ENCODE data around the gene ACVRL1.

Gene ACVRL1

DNA sequence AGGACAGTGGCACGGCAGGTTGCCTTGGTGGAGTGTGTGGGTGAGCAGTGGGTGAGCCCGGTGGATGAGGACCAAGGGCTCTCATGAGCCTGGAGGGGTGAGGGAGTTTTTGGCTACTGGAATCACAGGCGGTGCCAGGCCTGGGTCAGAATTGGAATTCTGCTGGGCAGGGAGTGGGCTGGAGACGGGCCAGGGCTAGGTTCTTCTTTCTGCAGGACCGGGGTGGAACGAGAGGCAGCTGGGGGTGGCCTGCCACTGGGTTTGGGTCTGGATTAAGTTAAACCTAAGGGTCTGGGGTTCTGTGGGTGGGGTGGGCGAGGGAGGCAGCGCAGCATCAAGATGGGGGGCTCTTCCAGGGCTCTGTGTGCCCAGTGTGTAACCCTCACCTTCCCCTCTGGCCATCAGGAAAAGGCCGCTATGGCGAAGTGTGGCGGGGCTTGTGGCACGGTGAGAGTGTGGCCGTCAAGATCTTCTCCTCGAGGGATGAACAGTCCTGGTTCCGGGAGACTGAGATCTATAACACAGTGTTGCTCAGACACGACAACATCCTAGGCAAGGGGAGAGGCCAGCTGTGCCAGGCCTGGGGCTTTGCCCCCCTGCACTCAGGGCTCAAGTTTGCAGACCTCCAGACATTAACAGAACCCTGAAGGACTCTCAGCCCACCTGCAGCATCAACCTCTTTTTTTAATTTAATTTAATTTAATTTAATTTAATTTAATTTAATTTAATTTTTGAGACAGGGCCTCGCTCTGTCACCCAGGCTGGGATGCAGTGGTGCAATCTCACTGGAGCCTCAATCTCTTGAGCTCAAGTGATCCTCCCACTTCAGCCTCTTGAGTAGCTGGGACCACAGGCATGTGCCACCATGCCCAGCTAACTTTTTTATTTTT, 7.0 kb downstream of the ACVRL1 start:
- DNase-seq = no peak
- H3K36me3 ChIP-seq (replicated peaks) = no peaks in the 10 kb centered on the region
- no peak overlapping the region for H3K27ac ChIP-seq
- H3K4me3 ChIP-seq (ENCODE audit: low read depth, low read length) = no peak overlapping the region
- in situ Hi-C loops (cut with HindIII; ENCODE audit: low pct_ligation_motif_present, low sequenced_read_pairs) = no loop called here
- TF ChIP-seq, protein P1, sequence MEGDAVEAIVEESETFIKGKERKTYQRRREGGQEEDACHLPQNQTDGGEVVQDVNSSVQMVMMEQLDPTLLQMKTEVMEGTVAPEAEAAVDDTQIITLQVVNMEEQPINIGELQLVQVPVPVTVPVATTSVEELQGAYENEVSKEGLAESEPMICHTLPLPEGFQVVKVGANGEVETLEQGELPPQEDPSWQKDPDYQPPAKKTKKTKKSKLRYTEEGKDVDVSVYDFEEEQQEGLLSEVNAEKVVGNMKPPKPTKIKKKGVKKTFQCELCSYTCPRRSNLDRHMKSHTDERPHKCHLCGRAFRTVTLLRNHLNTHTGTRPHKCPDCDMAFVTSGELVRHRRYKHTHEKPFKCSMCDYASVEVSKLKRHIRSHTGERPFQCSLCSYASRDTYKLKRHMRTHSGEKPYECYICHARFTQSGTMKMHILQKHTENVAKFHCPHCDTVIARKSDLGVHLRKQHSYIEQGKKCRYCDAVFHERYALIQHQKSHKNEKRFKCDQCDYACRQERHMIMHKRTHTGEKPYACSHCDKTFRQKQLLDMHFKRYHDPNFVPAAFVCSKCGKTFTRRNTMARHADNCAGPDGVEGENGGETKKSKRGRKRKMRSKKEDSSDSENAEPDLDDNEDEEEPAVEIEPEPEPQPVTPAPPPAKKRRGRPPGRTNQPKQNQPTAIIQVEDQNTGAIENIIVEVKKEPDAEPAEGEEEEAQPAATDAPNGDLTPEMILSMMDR (IDR thresholded peaks at IDR 0.05; ENCODE audit: low read depth, low read length, missing control alignments) = no peak
- no peaks in the 10 kb centered on the region for H3K27me3 ChIP-seq (replicated peaks)

DNA sequence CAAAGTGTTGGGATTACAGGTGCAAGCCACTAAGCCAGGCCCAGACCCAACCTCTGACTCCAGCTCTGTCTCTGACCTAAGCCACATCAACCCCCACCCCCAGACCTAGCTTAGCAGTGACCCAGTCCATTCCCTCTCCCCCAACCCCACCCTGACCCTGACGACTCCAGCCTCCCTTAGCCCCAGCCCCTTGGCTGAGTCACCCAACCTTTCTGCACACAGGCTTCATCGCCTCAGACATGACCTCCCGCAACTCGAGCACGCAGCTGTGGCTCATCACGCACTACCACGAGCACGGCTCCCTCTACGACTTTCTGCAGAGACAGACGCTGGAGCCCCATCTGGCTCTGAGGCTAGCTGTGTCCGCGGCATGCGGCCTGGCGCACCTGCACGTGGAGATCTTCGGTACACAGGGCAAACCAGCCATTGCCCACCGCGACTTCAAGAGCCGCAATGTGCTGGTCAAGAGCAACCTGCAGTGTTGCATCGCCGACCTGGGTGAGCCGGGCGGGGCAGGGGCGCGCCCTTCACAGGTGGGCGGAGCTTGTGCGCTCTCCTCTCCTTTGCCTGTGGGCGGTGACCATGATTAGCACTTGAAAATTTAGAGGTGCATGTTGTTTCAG, 7.8 kb downstream of the ACVRL1 start:
- in situ Hi-C loops (cut with HindIII; ENCODE audit: low pct_ligation_motif_present, low sequenced_read_pairs) = no loop called here
- DNase-seq = no peak
- no peak overlapping the region for H3K27ac ChIP-seq
- no peaks in the 10 kb centered on the region for H3K36me3 ChIP-seq (replicated peaks)
- no peaks in the 10 kb centered on the region for H3K27me3 ChIP-seq (replicated peaks)
- TF ChIP-seq, protein P1 (IDR thresholded peaks at IDR 0.05; ENCODE audit: low read depth, low read length, missing control alignments) = no peak
- no peak overlapping the region for H3K4me3 ChIP-seq (ENCODE audit: low read depth, low read length)

DNA sequence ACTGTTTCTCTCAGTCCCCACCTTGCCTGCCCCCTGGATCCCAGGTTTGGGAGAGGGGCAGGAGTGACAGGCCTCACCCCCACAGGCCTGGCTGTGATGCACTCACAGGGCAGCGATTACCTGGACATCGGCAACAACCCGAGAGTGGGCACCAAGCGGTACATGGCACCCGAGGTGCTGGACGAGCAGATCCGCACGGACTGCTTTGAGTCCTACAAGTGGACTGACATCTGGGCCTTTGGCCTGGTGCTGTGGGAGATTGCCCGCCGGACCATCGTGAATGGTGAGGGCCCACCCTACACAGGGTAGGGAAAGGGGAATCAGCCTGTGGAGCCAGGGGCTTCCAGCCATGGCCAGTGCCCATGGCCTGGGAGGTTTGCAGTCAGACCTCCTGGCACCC, 8.6 kb downstream of the ACVRL1 start:
- in situ Hi-C loops (cut with HindIII; ENCODE audit: low pct_ligation_motif_present, low sequenced_read_pairs) = no loop called here

DNA sequence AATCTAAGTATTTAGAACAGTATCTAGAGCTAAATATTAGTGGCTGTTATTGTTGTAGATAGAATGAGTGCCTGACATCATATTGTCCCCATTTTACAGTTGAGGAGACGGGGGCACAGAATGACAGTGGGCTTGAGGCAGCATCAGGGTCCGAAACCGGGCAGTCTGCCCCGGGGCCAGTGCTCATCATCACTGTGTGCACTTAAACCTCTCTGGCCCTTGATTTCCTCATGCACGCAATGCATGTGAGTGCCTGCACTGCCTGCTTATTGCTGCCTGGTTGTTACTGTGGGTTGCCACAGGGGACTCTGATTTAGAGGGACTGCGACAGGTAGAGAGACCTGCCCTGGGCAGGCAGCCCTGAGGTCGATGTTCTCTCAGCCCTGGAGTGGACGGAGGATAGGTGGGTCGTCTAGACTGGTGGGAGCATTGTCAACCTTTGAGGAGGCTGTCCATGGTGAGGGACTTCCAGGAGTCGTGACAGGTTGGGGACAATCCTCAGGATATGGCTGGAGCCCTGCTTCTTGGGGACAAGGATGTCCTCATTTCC, 9.8 kb downstream of the ACVRL1 start:
- in situ Hi-C loops (cut with HindIII; ENCODE audit: low pct_ligation_motif_present, low sequenced_read_pairs) = no loop called here
- DNase-seq = no peak
- H3K4me3 ChIP-seq (ENCODE audit: low read depth, low read length) = no peak overlapping the region
- no peaks in the 10 kb centered on the region for H3K27me3 ChIP-seq (replicated peaks)
- TF ChIP-seq, protein P1 (IDR thresholded peaks at IDR 0.05; ENCODE audit: low read depth, low read length, missing control alignments) = no peak
- no peak overlapping the region for H3K27ac ChIP-seq
- H3K36me3 ChIP-seq (replicated peaks) = no peaks in the 10 kb centered on the region

More for the DNA sequence above, 8.6 kb downstream of the ACVRL1 start:
- DNase-seq = no peak
- Histone ChIP-seq H3K36me3 (replicated peaks) (no peaks in the 10 kb centered on the region), H3K27ac (no peak overlapping the region), H3K4me3 (ENCODE audit: low read depth, low read length) (no peak overlapping the region), H3K27me3 (replicated peaks) (no peaks in the 10 kb centered on the region)
- TF ChIP-seq, protein P1 (IDR thresholded peaks at IDR 0.05; ENCODE audit: low read depth, low read length, missing control alignments) = no peak

DNA sequence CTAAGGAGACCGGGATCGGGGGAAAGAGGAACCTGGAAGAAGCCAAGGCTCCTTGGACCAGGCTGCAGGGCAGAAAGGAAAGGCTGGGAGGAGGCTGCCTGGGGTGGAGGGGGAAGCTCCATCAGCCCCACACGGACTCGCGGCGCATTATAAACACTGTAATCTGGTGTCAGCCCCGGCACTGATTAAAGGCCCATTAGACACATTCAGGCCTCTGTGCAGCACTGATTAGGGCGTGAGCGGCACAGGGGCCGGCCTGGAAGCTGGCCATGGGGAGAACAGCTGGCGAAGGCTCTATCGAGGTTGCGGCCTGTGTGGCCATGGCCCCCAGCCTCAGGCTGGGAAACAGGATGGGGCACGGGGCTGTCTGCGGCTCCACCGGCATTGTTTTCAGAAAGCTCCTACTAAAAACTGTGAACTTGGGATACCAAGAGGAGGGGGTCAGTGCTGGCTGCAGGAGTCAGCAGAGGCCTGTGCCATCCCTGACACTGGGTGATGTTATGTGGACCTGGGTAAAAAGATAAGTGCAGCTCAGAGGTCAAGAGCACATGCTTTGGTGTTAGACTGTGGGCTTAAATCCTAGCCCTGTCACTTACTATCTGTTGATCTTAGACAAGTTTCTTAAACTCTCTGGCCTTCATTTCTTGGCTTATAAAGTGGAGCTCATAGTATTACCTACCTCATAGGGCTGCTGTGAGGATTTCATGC, 10.6 kb downstream of the ACVRL1 start:
- Histone ChIP-seq H3K4me3 (ENCODE audit: low read depth, low read length) (no peak overlapping the region), H3K27me3 (replicated peaks) (no peaks in the 10 kb centered on the region), H3K36me3 (replicated peaks) (no peaks in the 10 kb centered on the region), H3K27ac (no peak overlapping the region)
- DNase-seq = no peak
- in situ Hi-C loops (cut with HindIII; ENCODE audit: low pct_ligation_motif_present, low sequenced_read_pairs) = no loop called here
- TF ChIP-seq, protein P1 (IDR thresholded peaks at IDR 0.05; ENCODE audit: low read depth, low read length, missing control alignments) = no peak
